ENCODE measurements around the gene AOAH. TPM values are rescaled to one million over a fixed set of nuclear protein-coding genes. Genes with fewer than 3 reads are reported as not detected.
A peak's percentile ranks its signal among the peaks of the same experiment; 100 is the strongest.

AOAH gene
- total RNA-seq, 1 donor from 2014 or later: 7.4 TPM

DNA sequence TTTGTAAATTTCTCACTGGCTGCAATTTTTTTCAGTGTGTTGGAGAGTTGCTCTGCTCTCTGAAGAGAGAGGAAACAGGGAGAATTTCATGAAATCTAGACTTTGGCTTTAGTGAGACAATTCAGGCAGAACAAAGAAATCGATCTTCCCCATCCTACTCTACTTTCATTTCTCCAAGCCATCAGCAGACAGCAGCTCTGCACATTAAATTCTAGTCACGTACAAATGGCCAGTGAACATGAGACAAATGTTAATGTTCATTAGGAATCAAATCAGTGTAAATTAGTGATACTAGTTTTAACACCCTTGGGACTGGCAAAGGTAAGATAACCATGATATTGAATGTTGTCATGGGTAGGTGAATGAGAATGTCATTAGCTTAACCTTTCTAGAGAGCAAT is 193.8 kb downstream of the AOAH start:
- Histone ChIP-seq H3K27ac (no peak overlapping the region), H3K27me3 (no peaks in the 10 kb centered on the region), H3K4me1 (no peaks in the 10 kb centered on the region), H3K9me3 (no peaks in the 10 kb centered on the region), H3K36me3 (no peaks in the 10 kb centered on the region), H3K4me3 (no peak overlapping the region)
- DNase-seq (ENCODE audit: extremely low spot score in 2 of 2): no peak
- intact Hi-C loops (cut with DNase I): no loop called here
- no peak for TF ChIP-seq POLR2A (IDR thresholded peaks at IDR 0.05)
- TF ChIP-seq POLR2AphosphoS5 (IDR thresholded peaks at IDR 0.05; ENCODE audit: insufficient read depth in 1 of 2, low read depth in 1 of 2): no peak
- no peak for TF ChIP-seq CTCF (IDR thresholded peaks at IDR 0.05)

GRCh38 chr7:36527549-36527913 is 196.8 kb downstream of the AOAH start:
- no peak for DNase-seq (ENCODE audit: extremely low spot score in 2 of 2)
- H3K4me1 ChIP-seq: no peaks in the 10 kb centered on the region
- intact Hi-C loops (cut with DNase I): no loop called here

GRCh38 chr7:36526863-36527548 is 197.3 kb downstream of the AOAH start:
- Histone ChIP-seq H3K9me3 (no peaks in the 10 kb centered on the region), H3K27ac (no peak overlapping the region), H3K36me3 (no peaks in the 10 kb centered on the region), H3K27me3 (no peaks in the 10 kb centered on the region), H3K4me1 (no peaks in the 10 kb centered on the region), H3K4me3 (no peak overlapping the region)
- TF ChIP-seq POLR2AphosphoS5 (IDR thresholded peaks at IDR 0.05; ENCODE audit: insufficient read depth in 1 of 2, low read depth in 1 of 2): peak in 1 of 2 donors; percentile 70
- no peak for TF ChIP-seq POLR2A (IDR thresholded peaks at IDR 0.05)
- no peak for TF ChIP-seq CTCF (IDR thresholded peaks at IDR 0.05)
- no peak for DNase-seq (ENCODE audit: extremely low spot score in 2 of 2)
- intact Hi-C loops (cut with DNase I): no loop called here

More at GRCh38 chr7:36527549-36527913, 196.8 kb downstream of the AOAH start:
- no peaks in the 10 kb centered on the region for H3K9me3 ChIP-seq
- no peaks in the 10 kb centered on the region for H3K36me3 ChIP-seq
- H3K4me3 ChIP-seq: no peak overlapping the region
- no peak overlapping the region for H3K27ac ChIP-seq
- TF ChIP-seq POLR2AphosphoS5 (IDR thresholded peaks at IDR 0.05; ENCODE audit: insufficient read depth in 1 of 2, low read depth in 1 of 2): no peak
- no peak for TF ChIP-seq CTCF (IDR thresholded peaks at IDR 0.05)
- H3K27me3 ChIP-seq: no peaks in the 10 kb centered on the region

DNA sequence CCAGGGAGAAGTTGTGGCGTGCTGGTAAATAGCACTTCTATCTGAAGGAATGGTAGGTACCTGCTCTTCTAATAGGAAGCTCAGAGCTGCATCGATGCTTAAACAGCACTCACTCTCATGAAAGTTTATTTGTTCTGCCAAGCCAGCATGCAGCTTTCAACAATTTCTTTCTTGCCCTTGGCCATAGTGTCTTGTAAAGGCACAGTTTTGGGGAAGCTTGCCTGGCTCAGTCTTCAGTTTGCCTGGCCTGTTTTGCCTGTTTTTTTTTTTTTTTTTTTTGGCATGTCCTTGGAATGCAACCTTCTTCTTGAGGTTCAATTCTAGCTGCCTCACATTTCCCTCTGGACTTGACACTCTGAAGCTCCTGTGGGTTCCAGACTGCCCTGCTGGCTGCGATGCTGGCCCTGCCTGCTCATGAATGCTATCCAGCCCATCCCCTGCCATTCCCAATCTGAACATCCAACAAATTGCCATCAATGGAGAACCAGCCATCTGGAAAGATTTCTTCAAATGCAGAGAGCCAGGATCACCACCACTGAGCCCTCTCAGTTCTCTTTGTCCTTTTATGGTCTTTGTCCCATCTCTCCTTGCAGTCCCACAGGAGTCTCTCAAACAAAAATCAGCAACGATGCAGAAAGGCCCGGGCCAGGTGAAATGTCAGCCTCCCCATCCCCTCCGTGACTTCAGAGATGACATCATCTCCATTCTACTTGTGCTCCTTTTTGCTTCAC is 200.8 kb downstream of the AOAH start:
- Histone ChIP-seq H3K36me3 (no peaks in the 10 kb centered on the region), H3K4me3 (no peak overlapping the region), H3K9me3 (no peaks in the 10 kb centered on the region), H3K27me3 (no peaks in the 10 kb centered on the region), H3K27ac (no peak overlapping the region), H3K4me1 (no peaks in the 10 kb centered on the region)
- no peak for DNase-seq (ENCODE audit: extremely low spot score in 2 of 2)
- intact Hi-C loops (cut with DNase I): no loop called here
- TF ChIP-seq CTCF (IDR thresholded peaks at IDR 0.05): no peak
- TF ChIP-seq POLR2AphosphoS5 (IDR thresholded peaks at IDR 0.05; ENCODE audit: insufficient read depth in 1 of 2, low read depth in 1 of 2): peak in 1 of 2 donors; percentile 17
- no peak for TF ChIP-seq POLR2A (IDR thresholded peaks at IDR 0.05)

DNA sequence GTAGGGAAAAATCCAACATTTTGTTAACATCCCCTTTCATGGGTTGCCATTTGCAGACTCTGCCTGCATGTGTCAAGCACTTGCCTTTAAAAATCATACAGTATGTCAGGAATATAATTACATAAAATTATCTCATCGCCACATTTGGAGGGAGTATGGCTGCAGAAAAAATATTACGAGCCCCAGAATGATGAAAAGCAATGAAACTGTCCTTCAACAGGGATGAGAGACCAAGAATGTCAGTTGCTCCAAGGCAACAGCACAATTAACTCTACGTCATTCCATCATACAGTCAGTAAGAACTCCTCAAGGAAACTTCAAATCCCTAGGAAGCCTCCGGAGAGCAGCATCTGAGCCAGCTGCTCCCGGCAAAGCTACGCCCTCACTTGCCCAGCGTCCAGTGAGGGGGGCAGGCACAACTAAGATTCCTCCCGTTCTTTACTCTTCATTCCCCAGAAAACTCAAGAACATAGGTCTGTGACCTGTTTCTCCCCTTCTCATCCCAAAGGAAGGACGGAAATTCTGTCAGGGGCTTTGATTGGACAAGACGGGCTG is 201.8 kb downstream of the AOAH start:
- intact Hi-C loops (cut with DNase I): no loop called here
- DNase-seq (ENCODE audit: extremely low spot score in 2 of 2): no peak
- H3K36me3 ChIP-seq: no peaks in the 10 kb centered on the region
- no peaks in the 10 kb centered on the region for H3K9me3 ChIP-seq
- H3K27ac ChIP-seq: no peak overlapping the region
- no peak for TF ChIP-seq CTCF (IDR thresholded peaks at IDR 0.05)
- TF ChIP-seq POLR2AphosphoS5 (IDR thresholded peaks at IDR 0.05; ENCODE audit: insufficient read depth in 1 of 2, low read depth in 1 of 2): no peak
- no peaks in the 10 kb centered on the region for H3K4me1 ChIP-seq
- no peaks in the 10 kb centered on the region for H3K27me3 ChIP-seq
- no peak overlapping the region for H3K4me3 ChIP-seq
